Erythroblast (primary cell): ENCODE measurements around the gene CCDC187.

Source experiments
- DNase-seq, 2 experiments: peaks; one replicate each; lab custom pipeline; 2025; lab: John Stamatoyannopoulos, UW
- GATA1 ChIP-seq: IDR thresholded peaks from 2 replicates; pipeline ENCODE4 v1.6.1; 2011; ENCODE audit warnings: low read depth, mild to moderate bottlenecking, control low read depth, low read length, moderate library complexity
- POLR2A ChIP-seq: IDR thresholded peaks from 2 replicates; pipeline ENCODE4 v1.6.1; 2011; ENCODE audit warnings: mild to moderate bottlenecking, low read length

CCDC187 gene

GRCh38 chr9:136297766-136298735 is 5.8 kb downstream of the CCDC187 start:
- TF ChIP-seq GATA1, result no peak
- no peak for TF ChIP-seq POLR2A
- no peak for DNase-seq

GRCh38 chr9:136297016-136297691 is 6.7 kb downstream of the CCDC187 start:
- TF ChIP-seq POLR2A (no peak), GATA1 (no peak)

GRCh38 chr9:136296434-136297015 is 7.4 kb downstream of the CCDC187 start:
- no peak for DNase-seq
- TF ChIP-seq GATA1, result no peak
- TF ChIP-seq POLR2A, result no peak

More at GRCh38 chr9:136297016-136297691, 6.7 kb downstream of the CCDC187 start:
- no peak for DNase-seq

GRCh38 chr9:136295542-136296433 is 8.1 kb downstream of the CCDC187 start:
- DNase-seq, result no peak
- no peak for TF ChIP-seq GATA1
- no peak for TF ChIP-seq POLR2A

GRCh38 chr9:136295055-136295454 is 8.8 kb downstream of the CCDC187 start:
- TF ChIP-seq GATA1 (no peak), POLR2A (no peak)
- no peak for DNase-seq

- DNase-seq, result no peak
- TF ChIP-seq POLR2A, result no peak
- TF ChIP-seq GATA1, result no peak
These were observed 9.5 kb downstream of the CCDC187 start for GRCh38 chr9:136294437-136294836.

GRCh38 chr9:136293476-136294077 is 10.3 kb downstream of the CCDC187 start:
- TF ChIP-seq POLR2A (no peak), GATA1 (no peak)

GRCh38 chr9:136292591-136293448 is 11.1 kb downstream of the CCDC187 start:
- TF ChIP-seq POLR2A (no peak), GATA1 (no peak)

More at GRCh38 chr9:136293476-136294077, 10.3 kb downstream of the CCDC187 start:
- no peak for DNase-seq

GRCh38 chr9:136292026-136292538 is 11.8 kb downstream of the CCDC187 start:
- TF ChIP-seq GATA1 (no peak), POLR2A (no peak)
- no peak for DNase-seq

More at GRCh38 chr9:136292591-136293448, 11.1 kb downstream of the CCDC187 start:
- DNase-seq, result no peak

- no peak for DNase-seq
- no peak for TF ChIP-seq GATA1
- no peak for TF ChIP-seq POLR2A
These were observed 12.4 kb downstream of the CCDC187 start for GRCh38 chr9:136291306-136292025.

GRCh38 chr9:136290508-136291000 is 13.3 kb downstream of the CCDC187 start:
- TF ChIP-seq GATA1, result no peak
- no peak for TF ChIP-seq POLR2A
- DNase-seq, result no peak
